SU-DHL-6 (cell line): ENCODE data around the gene SCUBE1.

Experiments used
- H2AFZ ChIP-seq: fragments of 200-600 bp; sonication (generic); 2 replicates; pipeline ENCODE4 v1.6.1; 2014; ENCODE audit warnings: low read depth, mild to moderate bottlenecking, moderate library complexity, mixed read lengths, antibody characterized with exemption, low read length; ENCODE audit not compliant: severe bottlenecking
- H3F3A ChIP-seq: fragments of 200-600 bp; shearing (Covaris generic); 2 replicates; pipeline ENCODE4 v1.6.0; 2016; ENCODE audit warnings: antibody characterized with exemption, mild to moderate bottlenecking; ENCODE audit not compliant: insufficient read depth
- H3K27ac ChIP-seq: fragments of 200-600 bp; sonication (generic); 2 replicates; pipeline ENCODE4 v1.5.1; 2016; ENCODE audit warnings: low read depth, mild to moderate bottlenecking, low read length, moderate library complexity, mixed read lengths
- H3K27me3 ChIP-seq: fragments of 200-600 bp; sonication (generic), shearing (Covaris generic); 2 replicates; pipeline ENCODE4 v1.6.0; 2014; ENCODE audit warnings: mild to moderate bottlenecking, low read length
- H3K36me3 ChIP-seq: fragments of 200-600 bp; sonication (generic); 2 replicates; pipeline ENCODE4 v1.6.1; 2014; ENCODE audit warnings: mild to moderate bottlenecking, low read length, mixed read lengths
- H3K4me2 ChIP-seq: fragments of 300-600, 200-600 bp; shearing (Covaris generic), sonication (generic); 2 replicates; pipeline ENCODE4 v1.6.0; 2014; ENCODE audit warnings: low read length, low read depth, mild to moderate bottlenecking; ENCODE audit not compliant: poor library complexity, severe bottlenecking
- H3K4me3 ChIP-seq: fragments of 200-600 bp; sonication (generic); 2 replicates; pipeline ENCODE4 v1.5.1; 2014; ENCODE audit warnings: antibody characterized with exemption, low read length, mild to moderate bottlenecking, mixed read lengths; ENCODE audit not compliant: insufficient read depth, poor library complexity, severe bottlenecking
- H3K79me2 ChIP-seq: fragments of 200-600 bp; sonication (generic); 2 replicates; pipeline ENCODE4 v1.6.1; 2014; ENCODE audit warnings: mild to moderate bottlenecking, low read length, moderate library complexity; ENCODE audit not compliant: insufficient read depth
- H3K9ac ChIP-seq: fragments of 200-600 bp; sonication (generic); 2 replicates; pipeline ENCODE4 v1.7.0; 2014; ENCODE audit warnings: mild to moderate bottlenecking, low read length
- H3K9me2 ChIP-seq: fragments of 200-600 bp; sonication (generic); replicated peaks from 2 replicates; pipeline ENCODE4 v1.6.1; 2014; ENCODE audit warnings: low read length; ENCODE audit not compliant: insufficient read depth
- H3K9me3 ChIP-seq: fragments of 200-600 bp; sonication (generic); 2 replicates; pipeline ENCODE4 v1.6.1; 2014; ENCODE audit warnings: low read length, mixed read lengths; ENCODE audit not compliant: insufficient read depth
- H4K20me1 ChIP-seq: fragments of 200-600 bp; sonication (generic); 2 replicates; pipeline ENCODE4 v1.6.1; 2014; ENCODE audit warnings: low read depth, mild to moderate bottlenecking, antibody characterized with exemption, low read length, moderate library complexity, mixed read lengths
- EZH2phosphoT487 ChIP-seq: fragments of 200-600 bp; sonication (generic), shearing (Covaris generic); conservative IDR thresholded peaks from 2 replicates; pipeline ENCODE4 v1.6.1; 2018; ENCODE audit warnings: mild to moderate bottlenecking, antibody characterized with exemption, low read length, moderate library complexity, mixed read lengths
- TF ChIP-seq, protein P1 (sequence below): fragments of 200-600 bp; sonication (generic); IDR thresholded peaks from one replicate; pipeline ENCODE4 v1.5.1; 2017; ENCODE audit warnings: antibody characterized with exemption, mild to moderate bottlenecking, low read length, moderate library complexity; ENCODE audit not compliant: insufficient read depth, poor library complexity, severe bottlenecking

SCUBE1 gene

DNA sequence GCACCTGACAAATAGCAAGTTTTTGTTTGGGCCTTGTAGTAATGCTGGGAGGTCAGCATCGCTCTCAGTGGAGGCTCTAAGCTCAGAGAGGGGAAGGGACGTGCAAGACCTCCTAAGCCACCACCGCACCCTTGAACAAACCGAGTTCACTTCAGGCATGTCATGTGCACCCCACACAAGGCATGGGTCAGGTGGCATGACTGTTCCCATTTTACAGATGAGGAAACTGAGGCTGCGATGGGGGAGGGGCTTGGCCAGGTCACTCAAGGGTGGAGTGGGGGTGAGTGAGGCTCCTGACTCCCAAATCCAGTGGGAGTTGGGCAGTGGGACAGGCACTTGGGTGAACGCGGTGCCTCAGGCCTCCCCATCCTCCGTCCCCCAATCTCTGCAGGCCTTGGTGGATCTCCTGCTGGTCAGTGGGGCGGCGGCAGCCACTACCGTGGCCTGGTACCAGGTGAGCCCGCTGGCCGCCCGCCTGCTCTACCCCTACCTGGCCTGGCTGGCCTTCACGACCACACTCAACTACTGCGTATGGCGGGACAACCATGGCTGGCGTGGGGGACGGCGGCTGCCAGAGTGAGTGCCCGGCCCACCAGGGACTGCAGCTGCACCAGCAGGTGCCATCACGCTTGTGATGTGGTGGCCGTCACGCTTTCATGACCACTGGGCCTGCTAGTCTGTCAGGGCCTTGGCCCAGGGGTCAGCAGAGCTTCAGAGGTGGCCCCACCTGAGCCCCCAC is 180.6 kb downstream of the SCUBE1 start:
- Histone ChIP-seq H3K9ac (no peak overlapping the region), H3K27ac (no peak overlapping the region)
- TF ChIP-seq, protein P1, sequence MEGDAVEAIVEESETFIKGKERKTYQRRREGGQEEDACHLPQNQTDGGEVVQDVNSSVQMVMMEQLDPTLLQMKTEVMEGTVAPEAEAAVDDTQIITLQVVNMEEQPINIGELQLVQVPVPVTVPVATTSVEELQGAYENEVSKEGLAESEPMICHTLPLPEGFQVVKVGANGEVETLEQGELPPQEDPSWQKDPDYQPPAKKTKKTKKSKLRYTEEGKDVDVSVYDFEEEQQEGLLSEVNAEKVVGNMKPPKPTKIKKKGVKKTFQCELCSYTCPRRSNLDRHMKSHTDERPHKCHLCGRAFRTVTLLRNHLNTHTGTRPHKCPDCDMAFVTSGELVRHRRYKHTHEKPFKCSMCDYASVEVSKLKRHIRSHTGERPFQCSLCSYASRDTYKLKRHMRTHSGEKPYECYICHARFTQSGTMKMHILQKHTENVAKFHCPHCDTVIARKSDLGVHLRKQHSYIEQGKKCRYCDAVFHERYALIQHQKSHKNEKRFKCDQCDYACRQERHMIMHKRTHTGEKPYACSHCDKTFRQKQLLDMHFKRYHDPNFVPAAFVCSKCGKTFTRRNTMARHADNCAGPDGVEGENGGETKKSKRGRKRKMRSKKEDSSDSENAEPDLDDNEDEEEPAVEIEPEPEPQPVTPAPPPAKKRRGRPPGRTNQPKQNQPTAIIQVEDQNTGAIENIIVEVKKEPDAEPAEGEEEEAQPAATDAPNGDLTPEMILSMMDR = no peak
- TF ChIP-seq EZH2phosphoT487 = no peak

DNA sequence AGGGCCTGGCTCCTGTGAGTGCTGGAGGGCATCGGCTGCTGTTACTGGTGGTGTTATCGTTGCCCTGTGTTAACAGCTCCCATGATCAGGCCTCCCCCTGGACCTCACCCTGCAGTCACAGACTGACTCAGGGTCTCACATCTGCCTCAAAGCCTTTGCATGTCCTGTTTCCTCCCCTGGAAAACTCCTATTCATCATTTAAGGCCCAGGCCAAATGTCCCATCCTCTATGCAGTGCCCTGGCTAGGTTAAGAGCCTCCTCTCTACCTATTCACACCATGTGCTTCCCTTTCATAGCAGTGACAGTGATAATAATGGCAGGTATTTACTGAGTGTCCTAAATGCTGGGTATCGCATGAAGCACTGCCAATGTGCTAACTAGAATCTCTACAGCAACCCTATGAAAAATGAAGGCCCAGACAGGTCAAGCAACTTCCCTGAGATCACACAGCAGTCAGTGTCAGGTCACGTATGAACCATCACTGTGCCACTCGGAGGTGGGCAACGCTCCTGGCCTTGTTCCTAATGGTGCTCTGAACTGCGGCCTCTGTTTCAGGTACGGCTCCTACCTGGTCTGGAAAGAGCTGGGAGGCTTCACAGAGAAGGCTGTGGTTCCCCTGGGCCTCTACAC is 182.6 kb downstream of the SCUBE1 start:
- H3K27ac ChIP-seq = no peak overlapping the region

More for the DNA sequence above, 180.6 kb downstream of the SCUBE1 start:
- Histone ChIP-seq H3K4me2 (no peak overlapping the region), H3K9me2 (no peaks in the 10 kb centered on the region), H3K27me3 (no peaks in the 10 kb centered on the region), H3K9me3 (no peaks in the 10 kb centered on the region), H4K20me1 (no peaks in the 10 kb centered on the region), H3K79me2 (no peaks in the 10 kb centered on the region), H3F3A (no peaks in the 10 kb centered on the region), H3K4me3 (no peak overlapping the region), H2AFZ (no peak overlapping the region), H3K36me3 (no peaks in the 10 kb centered on the region)

DNA sequence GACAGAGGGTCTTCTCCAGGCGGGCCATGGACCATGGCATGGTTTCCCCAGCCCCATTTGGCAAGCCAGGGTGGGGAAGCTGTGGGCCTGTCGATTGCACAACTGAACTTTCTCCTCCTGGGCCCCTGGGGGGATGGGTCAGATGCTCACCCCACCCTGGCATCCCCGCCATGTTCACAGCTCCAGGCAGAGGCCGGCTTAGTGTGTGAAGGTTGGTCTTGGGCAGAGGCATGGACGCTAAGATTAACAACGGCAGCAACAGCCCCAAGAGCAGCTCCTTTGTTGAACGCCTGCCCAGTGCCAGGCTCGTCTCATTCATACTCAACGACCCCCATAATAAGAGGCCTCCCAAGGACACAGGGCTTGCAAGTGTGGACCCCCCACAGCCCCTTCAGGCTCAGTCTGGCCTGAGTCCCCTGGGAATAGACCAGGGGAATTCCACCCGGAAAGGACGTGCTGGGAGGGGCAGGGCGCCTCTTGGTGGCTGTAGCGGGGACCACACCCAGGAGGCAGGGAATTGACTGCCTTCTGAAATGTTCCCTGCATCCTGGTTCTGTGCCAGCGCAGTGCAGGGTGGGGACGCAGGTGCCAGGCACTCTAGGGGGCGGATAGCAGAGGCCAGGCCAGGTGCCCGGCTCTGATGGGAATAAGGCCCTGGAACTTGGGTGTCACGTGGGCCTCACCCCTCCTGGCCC is 183.5 kb downstream of the SCUBE1 start:
- Histone ChIP-seq H3K4me2 (no peak overlapping the region), H4K20me1 (no peaks in the 10 kb centered on the region), H3K9me2 (no peaks in the 10 kb centered on the region), H3K9ac (no peak overlapping the region), H3K4me3 (no peak overlapping the region), H3F3A (no peaks in the 10 kb centered on the region), H3K36me3 (no peaks in the 10 kb centered on the region), H2AFZ (no peak overlapping the region), H3K27ac (no peak overlapping the region), H3K9me3 (no peaks in the 10 kb centered on the region), H3K79me2 (no peaks in the 10 kb centered on the region), H3K27me3 (no peaks in the 10 kb centered on the region)
- TF ChIP-seq EZH2phosphoT487 = no peak
- TF ChIP-seq, protein P1 = peak; percentile 17

More for the DNA sequence above, 182.6 kb downstream of the SCUBE1 start:
- H3K4me2 ChIP-seq = no peak overlapping the region
- TF ChIP-seq, protein P1 = no peak
- no peak for TF ChIP-seq EZH2phosphoT487
- H3K4me3 ChIP-seq = no peak overlapping the region
- no peaks in the 10 kb centered on the region for H3F3A ChIP-seq
- H3K79me2 ChIP-seq = no peaks in the 10 kb centered on the region
- no peaks in the 10 kb centered on the region for H3K36me3 ChIP-seq
- no peaks in the 10 kb centered on the region for H3K9me3 ChIP-seq
- H4K20me1 ChIP-seq = no peaks in the 10 kb centered on the region
- no peaks in the 10 kb centered on the region for H3K27me3 ChIP-seq
- H2AFZ ChIP-seq = no peak overlapping the region
- H3K9ac ChIP-seq = no peak overlapping the region
- H3K9me2 ChIP-seq = no peaks in the 10 kb centered on the region
